Trophoblast cell (in vitro differentiated cells and primary cell): ENCODE measurements around the gene MYO18B.

Experiments
- DNase-seq, 2 donors: peaks; one replicate each; pipeline ENCODE4 v3.0.0-alpha.2; 2016
- H2AFZ ChIP-seq: 2 replicates; pipeline ENCODE4 v1.6.1; 2013; ENCODE audit warnings: low read length, moderate library complexity, mild to moderate bottlenecking; ENCODE audit not compliant: insufficient read depth, poor library complexity
- H2AK5ac ChIP-seq: 2 replicates; pipeline ENCODE4 v1.6.1; 2013; ENCODE audit warnings: mild to moderate bottlenecking, low read length
- H2BK120ac ChIP-seq: 2 replicates; pipeline ENCODE4 v1.6.1; 2013; ENCODE audit warnings: low read length, mild to moderate bottlenecking, moderate library complexity; ENCODE audit not compliant: insufficient read depth, poor library complexity
- H2BK12ac ChIP-seq: 2 replicates; pipeline ENCODE4 v1.6.1; 2013; ENCODE audit warnings: mild to moderate bottlenecking, low read length, moderate library complexity
- H2BK5ac ChIP-seq: 2 replicates; pipeline ENCODE4 v1.6.1; 2013; ENCODE audit warnings: low read length, low read depth, moderate library complexity, mild to moderate bottlenecking; ENCODE audit not compliant: poor library complexity
- H3K14ac ChIP-seq: 2 replicates; pipeline ENCODE4 v1.6.1; 2013; ENCODE audit warnings: mild to moderate bottlenecking, low read length
- H3K18ac ChIP-seq: 2 replicates; pipeline ENCODE4 v1.6.1; 2013; ENCODE audit warnings: mild to moderate bottlenecking, low read length
- H3K23ac ChIP-seq: 2 replicates; pipeline ENCODE4 v1.6.1; 2013; ENCODE audit warnings: low read length
- H3K27ac ChIP-seq: 2 replicates; pipeline ENCODE4 v1.5.1; 2013; ENCODE audit warnings: low read depth, mild to moderate bottlenecking, inconsistent platforms, low read length, moderate library complexity
- H3K27me3 ChIP-seq: 2 replicates; pipeline ENCODE4 v1.6.1; 2013; ENCODE audit warnings: inconsistent platforms, mild to moderate bottlenecking, low read length, moderate library complexity; ENCODE audit not compliant: insufficient read depth
- H3K36me3 ChIP-seq, 2 experiments: 1 replicate in 1 of 2; 2 replicates in 1 of 2; pipeline ENCODE4 v1.6.1; 2013; ENCODE audit warnings: low read length in 2 of 2, mild to moderate bottlenecking in 2 of 2, moderate library complexity in 1 of 2; ENCODE audit not compliant: insufficient read depth in 2 of 2, control insufficient read depth in 1 of 2
- H3K4ac ChIP-seq: 2 replicates; pipeline ENCODE4 v1.6.1; 2013; ENCODE audit warnings: low read depth, mild to moderate bottlenecking, low read length, moderate library complexity
- H3K4me1 ChIP-seq, 2 experiments: 1 replicate in 1 of 2; 2 replicates in 1 of 2; pipeline ENCODE4 v1.6.1; 2013; ENCODE audit warnings: low read length in 2 of 2, mild to moderate bottlenecking in 2 of 2, moderate library complexity in 1 of 2; ENCODE audit not compliant: insufficient read depth in 2 of 2, control insufficient read depth in 1 of 2
- H3K4me2 ChIP-seq: 2 replicates; pipeline ENCODE4 v1.6.1; 2013; ENCODE audit warnings: inconsistent platforms, mild to moderate bottlenecking, low read length, moderate library complexity
- H3K4me3 ChIP-seq: 2 replicates; pipeline ENCODE4 v1.5.1; 2013; ENCODE audit warnings: mild to moderate bottlenecking, low read depth, low read length, inconsistent platforms
- H3K79me1 ChIP-seq: one replicate; pipeline ENCODE4 v1.6.1; 2013; ENCODE audit warnings: low read length
- H3K79me2 ChIP-seq: 2 replicates; pipeline ENCODE4 v1.6.1; 2013; ENCODE audit warnings: low read length, mild to moderate bottlenecking; ENCODE audit not compliant: control insufficient read depth, insufficient read depth, poor library complexity
- H3K9ac ChIP-seq: 2 replicates; pipeline ENCODE4 v1.6.1; 2013; ENCODE audit warnings: mild to moderate bottlenecking, low read length
- H3K9me3 ChIP-seq: 2 replicates; pipeline ENCODE4 v1.6.1; 2013; ENCODE audit warnings: low read depth, mild to moderate bottlenecking, control low read depth, inconsistent platforms, low read length; ENCODE audit not compliant: insufficient read depth
- H4K12ac ChIP-seq: 2 replicates; pipeline ENCODE4 v1.6.1; 2013; ENCODE audit warnings: low read depth, mild to moderate bottlenecking, low read length, moderate library complexity
- H4K8ac ChIP-seq: 2 replicates; pipeline ENCODE4 v1.6.1; 2013; ENCODE audit warnings: low read depth, mild to moderate bottlenecking, low read length, moderate library complexity
- H4K91ac ChIP-seq: one replicate; pipeline ENCODE4 v1.6.1; 2013; ENCODE audit warnings: low read depth, mild to moderate bottlenecking, low read length, moderate library complexity
- WGBS: extraction: QIAGEN DNeasy Blood & Tissue Kit; methylation state at CpG from one replicate; pipeline ENCODE4 v1.1.7; 2013; ENCODE audit warnings: missing lambda C conversion rate; ENCODE audit not compliant: insufficient read length, insufficient coverage; ENCODE audit errors: extremely low coverage; 5-methylcytosine and 5-hydroxymethylcytosine counted together

MYO18B gene

GRCh38 chr22:25829808-25830777 is 88.1 kb downstream of the MYO18B start:
- no peak overlapping the region for H3K4me2 ChIP-seq
- no peak overlapping the region for H3K18ac ChIP-seq
- H2AK5ac ChIP-seq = no peak overlapping the region
- H2AFZ ChIP-seq = no peak overlapping the region
- no peak overlapping the region for H3K9ac ChIP-seq
- H3K27ac ChIP-seq = no peak overlapping the region
- peak overlapping the region; percentile 4 for H3K4me3 ChIP-seq
- H3K79me1 ChIP-seq = no peaks in the 10 kb centered on the region
- no peaks in the 10 kb centered on the region for H3K27me3 ChIP-seq
- no peaks in the 10 kb centered on the region for H3K36me3 ChIP-seq
- WGBS = no CpG with 5 or more reads among the region's 11 CpGs
- H4K8ac ChIP-seq = no peak overlapping the region
- no peak overlapping the region for H4K12ac ChIP-seq
- H3K23ac ChIP-seq = no peak overlapping the region
- H3K9me3 ChIP-seq = no peaks in the 10 kb centered on the region
- H3K4ac ChIP-seq = no peak overlapping the region
- H3K14ac ChIP-seq = no peak overlapping the region
- H2BK12ac ChIP-seq = no peak overlapping the region
- H2BK120ac ChIP-seq = no peak overlapping the region
- no peak overlapping the region for H2BK5ac ChIP-seq
- H3K79me2 ChIP-seq = no peaks in the 10 kb centered on the region
- H3K4me1 ChIP-seq = no peaks in the 10 kb centered on the region
- H4K91ac ChIP-seq = no peak overlapping the region
- DNase-seq = no peak

- H2BK5ac ChIP-seq = no peak overlapping the region
- no peak overlapping the region for H3K27ac ChIP-seq
- no peaks in the 10 kb centered on the region for H3K9me3 ChIP-seq
- H2BK120ac ChIP-seq = no peak overlapping the region
- H2BK12ac ChIP-seq = no peak overlapping the region
- no peak overlapping the region for H3K4me3 ChIP-seq
- H3K79me2 ChIP-seq = no peaks in the 10 kb centered on the region
- no CpG with 5 or more reads among the region's 5 CpGs for WGBS
- no peak overlapping the region for H3K4ac ChIP-seq
- H4K12ac ChIP-seq = no peak overlapping the region
- no peaks in the 10 kb centered on the region for H3K79me1 ChIP-seq
- H4K91ac ChIP-seq = no peak overlapping the region
- no peak overlapping the region for H3K14ac ChIP-seq
- H3K4me2 ChIP-seq = no peak overlapping the region
- H3K4me1 ChIP-seq = no peaks in the 10 kb centered on the region
- DNase-seq = no peak
- H2AK5ac ChIP-seq = no peak overlapping the region
- no peaks in the 10 kb centered on the region for H3K27me3 ChIP-seq
- no peak overlapping the region for H4K8ac ChIP-seq
- no peak overlapping the region for H3K18ac ChIP-seq
- H2AFZ ChIP-seq = no peak overlapping the region
- no peaks in the 10 kb centered on the region for H3K36me3 ChIP-seq
- no peak overlapping the region for H3K9ac ChIP-seq
- H3K23ac ChIP-seq = no peak overlapping the region
Measured at GRCh38 chr22:25833091-25833490, 91.1 kb downstream of the MYO18B start.

DNA sequence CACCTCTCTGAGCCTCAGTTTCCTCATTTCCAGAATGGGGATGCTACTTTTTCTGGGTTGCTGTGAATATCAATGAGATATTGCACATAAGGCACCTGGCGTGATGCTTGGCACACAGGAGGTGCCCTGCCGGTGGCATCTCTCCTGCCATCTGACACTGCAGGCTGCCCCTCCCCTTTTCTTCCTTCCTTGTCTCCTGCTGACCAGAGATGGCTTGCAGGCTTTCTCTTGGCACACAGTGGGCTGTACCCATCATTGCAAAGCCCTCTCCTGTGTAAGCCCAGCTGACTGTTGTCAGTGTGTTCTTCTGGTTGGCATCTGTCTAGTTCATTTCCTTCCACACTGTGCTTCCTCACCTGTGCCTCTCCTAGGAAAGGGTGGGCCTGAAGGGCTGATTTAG is 91.7 kb downstream of the MYO18B start:
- Histone ChIP-seq H3K36me3 (no peaks in the 10 kb centered on the region), H4K8ac (no peak overlapping the region), H4K91ac (no peak overlapping the region), H2BK12ac (no peak overlapping the region), H3K27ac (no peak overlapping the region), H3K27me3 (no peaks in the 10 kb centered on the region), H3K4me2 (no peak overlapping the region), H3K4me1 (no peaks in the 10 kb centered on the region), H3K79me2 (no peaks in the 10 kb centered on the region), H3K9ac (no peak overlapping the region), H3K18ac (no peak overlapping the region), H2BK5ac (no peak overlapping the region), H3K79me1 (no peaks in the 10 kb centered on the region), H3K23ac (no peak overlapping the region), H3K4ac (no peak overlapping the region), H2AFZ (no peak overlapping the region), H2AK5ac (no peak overlapping the region), H3K4me3 (no peak overlapping the region), H4K12ac (no peak overlapping the region), H2BK120ac (no peak overlapping the region), H3K14ac (no peak overlapping the region), H3K9me3 (no peaks in the 10 kb centered on the region)
- no CpG with 5 or more reads among the region's 2 CpGs for WGBS
- no peak for DNase-seq

- no peak overlapping the region for H2AK5ac ChIP-seq
- WGBS = no CpG with 5 or more reads among the region's 4 CpGs
Measured at GRCh38 chr22:25834490-25834889, 92.5 kb downstream of the MYO18B start.

More at GRCh38 chr22:25834490-25834889, 92.5 kb downstream of the MYO18B start:
- Histone ChIP-seq H3K23ac (no peak overlapping the region), H3K4me3 (no peak overlapping the region), H3K9ac (no peak overlapping the region), H2BK12ac (no peak overlapping the region), H3K18ac (no peak overlapping the region), H3K27ac (no peak overlapping the region), H2AFZ (no peak overlapping the region), H4K12ac (no peak overlapping the region), H3K79me1 (no peaks in the 10 kb centered on the region), H3K79me2 (no peaks in the 10 kb centered on the region), H3K4me1 (no peaks in the 10 kb centered on the region), H3K27me3 (no peaks in the 10 kb centered on the region), H4K8ac (no peak overlapping the region), H3K4me2 (no peak overlapping the region), H3K36me3 (no peaks in the 10 kb centered on the region), H2BK5ac (no peak overlapping the region), H3K9me3 (peaks cover 1% of the 10 kb centered on the region), H4K91ac (no peak overlapping the region), H3K4ac (no peak overlapping the region), H2BK120ac (no peak overlapping the region), H3K14ac (no peak overlapping the region)
- no peak for DNase-seq
